Endothelial cell of umbilical vein (primary cell): ENCODE measurements around the gene SAMD9L. TPM values are rescaled to one million over a fixed set of nuclear protein-coding genes. Genes with fewer than 3 reads are reported as not detected.

ENCODE experiments used
- BruUV-seq: library from RNA; stranded (reverse); fragments of 400-500 nt; replicated peaks from 2 replicates; lab custom pipeline; 2021; lab: Mats Ljungman, UMichigan
- CTCF ChIA-PET: fragments of 300-600, 350-600 bp; sonication (Branson Sonifier 250); formaldehyde crosslinking; loops from one replicate; lab custom pipeline; 2021; ENCODE audit warnings: antibody characterized with exemption, inconsistent platforms; lab: Charles Lee
- POLR2A ChIA-PET: fragments of 300-600, 350-600 bp; sonication (Branson Sonifier 250); formaldehyde crosslinking; loops from one replicate; lab custom pipeline; 2021; ENCODE audit warnings: antibody characterized with exemption, inconsistent platforms; lab: Charles Lee
- DNase-seq: peaks from one replicate; pipeline ENCODE4 v3.0.0-alpha.2; 2011; ENCODE audit warnings: low read depth, low spot score
- FAIRE-seq: peaks from 2 replicates; lab custom pipeline; 2011; peaks lifted over from hg19 to GRCh38; lab: Jason Lieb, UNC
- H2AFZ ChIP-seq: 2 replicates; pipeline ENCODE4 v1.6.0; 2012; ENCODE audit warnings: low read depth, low read length, control low read depth, inconsistent platforms
- H3K27ac ChIP-seq: 2 replicates; pipeline ENCODE4 v1.5.1; 2011; ENCODE audit warnings: low read depth, mild to moderate bottlenecking, control low read depth, low read length, moderate library complexity; ENCODE audit not compliant: insufficient read depth
- H3K27me3 ChIP-seq, 2 experiments: 2 replicates each; pipeline versions ENCODE4 v1.6.0 to v1.6.1; 2011; ENCODE audit warnings: low read length in 2 of 2, mixed read lengths in 1 of 2; ENCODE audit not compliant: control insufficient read depth in 2 of 2, insufficient read depth in 2 of 2
- H3K36me3 ChIP-seq, 2 experiments: 2 replicates in 1 of 2; 3 replicates in 1 of 2; pipeline ENCODE4 v1.5.1; 2011; ENCODE audit warnings: low read length in 2 of 2, mild to moderate bottlenecking in 1 of 2, moderate library complexity in 1 of 2; ENCODE audit not compliant: control insufficient read depth in 2 of 2, insufficient read depth in 2 of 2; ENCODE audit errors: extremely low read depth in 1 of 2
- H3K4me1 ChIP-seq: 3 replicates; pipeline ENCODE4 v1.5.1; 2011; ENCODE audit warnings: mild to moderate bottlenecking, low read length; ENCODE audit not compliant: control insufficient read depth, insufficient read depth; ENCODE audit errors: extremely low read depth
- H3K4me2 ChIP-seq: 2 replicates; pipeline ENCODE4 v1.6.1; 2011; ENCODE audit warnings: low read length, control low read depth, mixed read lengths; ENCODE audit not compliant: insufficient read depth
- H3K4me3 ChIP-seq, 3 experiments: fragments of 200-600 bp in 1 of 3; sonication (generic), shearing (Covaris generic) in 1 of 3; replicated peaks in 1 of 3; 2 replicates each; pipeline ENCODE4 v1.5.1; 2011 to 2016; ENCODE audit warnings: control low read depth in 3 of 3, low read length in 3 of 3, mild to moderate bottlenecking in 2 of 3, inconsistent platforms in 1 of 3, low read depth in 1 of 3, moderate library complexity in 1 of 3; ENCODE audit not compliant: insufficient read depth in 1 of 3
- H3K79me2 ChIP-seq: 2 replicates; pipeline ENCODE4 v1.6.0; 2012; ENCODE audit warnings: low read length, inconsistent platforms; ENCODE audit not compliant: control insufficient read depth, insufficient read depth
- H3K9ac ChIP-seq: replicated peaks from 2 replicates; pipeline ENCODE3; 2011; ENCODE audit warnings: low read length, control low read depth; ENCODE audit not compliant: insufficient read depth; ENCODE audit errors: extremely low read depth
- H3K9me1 ChIP-seq: replicated peaks from 3 replicates; pipeline ENCODE4 v1.6.0; 2011; ENCODE audit warnings: mild to moderate bottlenecking, low read length; ENCODE audit not compliant: control insufficient read depth, insufficient read depth; ENCODE audit errors: extremely low read depth
- H3K9me3 ChIP-seq: replicated peaks from 2 replicates; pipeline ENCODE4 v1.5.1; 2012; ENCODE audit warnings: low read length, inconsistent platforms; ENCODE audit not compliant: control insufficient read depth, insufficient read depth
- H4K20me1 ChIP-seq: replicated peaks from 2 replicates; pipeline ENCODE3; 2011; ENCODE audit warnings: mild to moderate bottlenecking, low read length; ENCODE audit not compliant: control insufficient read depth, insufficient read depth; ENCODE audit errors: extremely low read depth
- CTCF ChIP-seq, 2 donors: IDR thresholded peaks; 1 replicate in 1 of 2; 2 replicates in 1 of 2; pipeline ENCODE4 v1.5.1; 2011; ENCODE audit warnings: low read length in 2 of 2, mild to moderate bottlenecking in 2 of 2, moderate library complexity in 2 of 2, control low read depth in 1 of 2, inconsistent platforms in 1 of 2, low read depth in 1 of 2; ENCODE audit not compliant: insufficient read depth in 1 of 2; ENCODE audit errors: extremely low read depth in 1 of 2
- EZH2 ChIP-seq: IDR thresholded peaks from 2 replicates; pipeline ENCODE4 v1.6.1; 2012; ENCODE audit warnings: borderline replicate concordance, low read depth, mild to moderate bottlenecking, moderate library complexity, low read length, inconsistent platforms; ENCODE audit not compliant: severe bottlenecking
- FOS ChIP-seq: IDR thresholded peaks from 2 replicates; pipeline ENCODE4 v1.6.1; 2011; ENCODE audit warnings: mild to moderate bottlenecking, low read length, moderate library complexity, borderline replicate concordance; ENCODE audit not compliant: insufficient read depth
- GATA2 ChIP-seq: IDR thresholded peaks from 2 replicates; pipeline ENCODE4 v1.7.0; 2011; ENCODE audit warnings: low read depth, mild to moderate bottlenecking, moderate library complexity, mixed read lengths, low read length; ENCODE audit not compliant: insufficient read length, insufficient read depth
- JUN ChIP-seq: IDR thresholded peaks from 2 replicates; pipeline ENCODE4 v1.6.1; 2011; ENCODE audit warnings: borderline replicate concordance, low read depth; ENCODE audit not compliant: insufficient read length, insufficient read depth
- MAX ChIP-seq: IDR thresholded peaks from 2 replicates; pipeline ENCODE4 v1.6.1; 2011; ENCODE audit not compliant: insufficient read depth, insufficient read length
- MYC ChIP-seq: IDR thresholded peaks from one replicate; pipeline ENCODE4 v1.6.1; 2011; ENCODE audit warnings: mild to moderate bottlenecking, low read depth, low read length
- POLR2A ChIP-seq: IDR thresholded peaks from 2 replicates; pipeline ENCODE4 v1.6.1; 2012; ENCODE audit warnings: low read depth, mild to moderate bottlenecking, control low read depth, low read length
- POLR2AphosphoS5 ChIP-seq: IDR thresholded peaks from 2 replicates; pipeline ENCODE4 v1.6.1; 2012; ENCODE audit warnings: low read depth, mild to moderate bottlenecking, control low read depth, low read length, moderate library complexity; ENCODE audit not compliant: insufficient read depth
- dilution Hi-C: fragments of 300-500 bp; cut with MboI; formaldehyde crosslinking; loops from one replicate; pipeline ENCODE4 v1.15.0; 2019; ENCODE audit warnings: low sequenced_read_pairs; ENCODE audit not compliant: extremely low pct_ligation_motif_present
- intact Hi-C: fragments of 100-400 bp; cut with micrococcal nuclease; formaldehyde crosslinking; loops from one replicate; pipeline ENCODE4 v1.10.0; 2022
- polyA plus RNA-seq, 4 experiments: library from polyadenylated mRNA; depleted of rRNA in 3 of 4; stranded (reverse) in 3 of 4; unstranded in 1 of 4; fragments of >200 nt; gene quantifications; 2 replicates each; pipeline versions ENCODE4 v1.2.1 to v1.2.3, GENCODE V29; 2011 to 2012; ENCODE audit warnings: missing spikeins in 1 of 4
- total RNA-seq: library from RNA; stranded (reverse); gene quantifications from 2 replicates; pipeline ENCODE4 v1.2.3, GENCODE V29; 2021

The SAMD9L gene
- total and polyA plus RNA-seq, 2 donors (not counting 3 experiments of a cell fraction or from before 2014, with no cell fraction given) = 2.7 to 14.9 TPM

- Histone ChIP-seq H3K9ac (no peak overlapping the region), H2AFZ (no peak overlapping the region), H3K27ac (no peak overlapping the region), H3K9me1 (no peaks in the 10 kb centered on the region), H4K20me1 (no peaks in the 10 kb centered on the region), H3K4me3 (no peak overlapping the region), H3K9me3 (no peaks in the 10 kb centered on the region), H3K79me2 (no peaks in the 10 kb centered on the region), H3K4me1 (no peaks in the 10 kb centered on the region), H3K4me2 (no peak overlapping the region), H3K27me3 (peaks cover 4 to 26% of the 10 kb centered on the region in 2 experiments), H3K36me3 (no peaks in the 10 kb centered on the region)
- dilution Hi-C loops (no loop called here), intact Hi-C loops (no loop called here)
- ChIA-PET POLR2A (no interaction called here), CTCF (interaction anchor here (1.0 to 1.2 kb wide), 3 partner anchors 10 to 42 kb away, joined by 3 to 4 read pairs (median 3); no protein-coding TSS in a partner anchor)
- FAIRE-seq (no peak), DNase-seq (peak; percentile 15)
- BruUV-seq = no TSS peak
- peak; percentile 77 for TF ChIP-seq FOS
- TF ChIP-seq GATA2 = no peak
Observed at GRCh38 chr7:93185303-93186027, 37.3 kb upstream of the SAMD9L start.

GRCh38 chr7:93179173-93179572 lies 31.0 kb upstream of the SAMD9L start:
- Histone ChIP-seq H3K79me2 (no peaks in the 10 kb centered on the region), H2AFZ (no peak overlapping the region), H4K20me1 (no peaks in the 10 kb centered on the region), H3K27ac (no peak overlapping the region), H3K9me3 (no peaks in the 10 kb centered on the region), H3K4me1 (no peaks in the 10 kb centered on the region), H3K27me3 (peaks cover 7 to 16% of the 10 kb centered on the region in 2 experiments), H3K9me1 (no peaks in the 10 kb centered on the region), H3K36me3 (no peaks in the 10 kb centered on the region), H3K9ac (no peak overlapping the region), H3K4me2 (no peak overlapping the region), H3K4me3 (no peak overlapping the region)
- FAIRE-seq (no peak), DNase-seq (no peak)
- dilution Hi-C loops = no loop called here
- ChIA-PET POLR2A (no interaction called here), CTCF (interaction anchor here (1.2 kb wide), 1 partner anchor 372 kb away, joined by 3 read pairs; no protein-coding TSS in a partner anchor)
- no TSS peak for BruUV-seq
- TF ChIP-seq MYC = no peak
- no peak for TF ChIP-seq JUN
- TF ChIP-seq GATA2 = no peak
- no peak for TF ChIP-seq MAX
- no peak for TF ChIP-seq POLR2AphosphoS5
- no peak for TF ChIP-seq FOS
- TF ChIP-seq CTCF (IDR thresholded peaks at IDR 0.05; ENCODE audit: extremely low read depth in 1 of 2, insufficient read depth in 1 of 2, low read depth in 1 of 2, low read length in 2 of 2) = no peak
- TF ChIP-seq POLR2A = no peak
- no peak for TF ChIP-seq EZH2
- intact Hi-C loops = no loop called here
